Activated naive CD4-positive, alpha-beta T cell treated with Interleukin-2 at 50 U/mL for 16 hours (primary cell): ENCODE measurements around the gene DENND5B.
"Not testable (repeated sequence)": the region's sequence is repeated elsewhere in the genome, so short reads cannot be mapped to it uniquely, and the experiment has no call there.

Experiments
- DNase-seq: peaks from one replicate; pipeline ENCODE4 v3.0.0-alpha.2; 2020

Gene DENND5B

GRCh38 chr12:31444736-31445135, 146.2 kb downstream of the DENND5B start:
- no peak for DNase-seq

GRCh38 chr12:31440586-31440985, 150.3 kb downstream of the DENND5B start:
- no peak for DNase-seq

- no peak for DNase-seq
These were observed 150.8 kb downstream of the DENND5B start for GRCh38 chr12:31440134-31440533.

GRCh38 chr12:31431721-31432240, 159.2 kb downstream of the DENND5B start:
- no peak for DNase-seq

GRCh38 chr12:31423405-31423804, 167.5 kb downstream of the DENND5B start:
- no peak for DNase-seq

GRCh38 chr12:31412292-31412801, 178.6 kb downstream of the DENND5B start:
- no peak for DNase-seq

GRCh38 chr12:31408763-31409162, 182.2 kb downstream of the DENND5B start:
- no peak for DNase-seq

GRCh38 chr12:31407562-31407961, 183.4 kb downstream of the DENND5B start:
- DNase-seq, result no peak

GRCh38 chr12:31406345-31406744, 184.6 kb downstream of the DENND5B start:
- no peak for DNase-seq

- DNase-seq, result no peak
These were observed 185.9 kb downstream of the DENND5B start for GRCh38 chr12:31405021-31405420.

GRCh38 chr12:31403099-31403607, 187.8 kb downstream of the DENND5B start:
- peak; percentile 38 for DNase-seq

GRCh38 chr12:31393004-31393550, 197.9 kb downstream of the DENND5B start:
- no peak for DNase-seq

- DNase-seq, result no peak
These were observed 199.9 kb downstream of the DENND5B start for GRCh38 chr12:31390991-31391390.

GRCh38 chr12:31388713-31389112, 202.2 kb downstream of the DENND5B start:
- no peak for DNase-seq

GRCh38 chr12:31387466-31387865, 203.5 kb downstream of the DENND5B start:
- DNase-seq, result no peak

- DNase-seq, result no peak
These were observed 203.9 kb downstream of the DENND5B start for GRCh38 chr12:31387011-31387410.

- no peak for DNase-seq
These were observed 204.6 kb downstream of the DENND5B start for GRCh38 chr12:31386364-31386777.

- not testable (repeated sequence) for DNase-seq
These were observed 213.7 kb downstream of the DENND5B start for GRCh38 chr12:31377210-31377609.

- DNase-seq, result not testable (repeated sequence)
These were observed 215.5 kb downstream of the DENND5B start for GRCh38 chr12:31375422-31375821.

- DNase-seq, result no peak
These were observed 219.7 kb downstream of the DENND5B start for GRCh38 chr12:31371256-31371620.

- no peak for DNase-seq
These were observed 220.2 kb downstream of the DENND5B start for GRCh38 chr12:31370531-31371255.

- no peak for DNase-seq
These were observed 221.0 kb downstream of the DENND5B start for GRCh38 chr12:31369712-31370521.

GRCh38 chr12:31368666-31369361, 222.1 kb downstream of the DENND5B start:
- no peak for DNase-seq
